HCT116 (cell line): ENCODE data around the gene SYTL3. TPM values are rescaled to one million over a fixed set of nuclear protein-coding genes. Genes with fewer than 3 reads are reported as not detected.
A peak's percentile ranks its signal among the peaks of the same experiment; 100 is the strongest.

Experiments used
- ATAC-seq: fragments of 200-7000 bp; cut with Tn5 transposase; 2 replicates; pipeline ENCODE4 v1.9.1; 2020; ENCODE audit warnings: mild to moderate bottlenecking, moderate library complexity
- BruUV-seq: library from RNA; stranded (reverse); fragments of 400-500 nt; replicated peaks from 2 replicates; lab custom pipeline; 2021; lab: Mats Ljungman, UMichigan
- CTCF ChIA-PET: fragments of 300-600 bp; sonication (Branson Sonifier 250); formaldehyde crosslinking; loops from one replicate; lab custom pipeline; 2021; ENCODE audit warnings: antibody characterized with exemption; lab: Charles Lee
- POLR2A ChIA-PET: fragments of 300-600, 350-600 bp; sonication (Branson Sonifier 250); formaldehyde crosslinking; loops from one replicate; lab custom pipeline; 2021; ENCODE audit warnings: antibody characterized with exemption; lab: Charles Lee
- RAD21 ChIA-PET, 2 experiments: fragments of 300-600 bp; sonication (Branson Sonifier 250); formaldehyde crosslinking; loops; one replicate each; lab custom pipeline; 2023; ENCODE audit warnings: low total read pairs in 2 of 2; ENCODE audit not compliant: uncharacterized antibody in 2 of 2, unreplicated experiment in 2 of 2, low non-redundant PET in 1 of 2; lab: Charles Lee
- DNase-seq: peaks from one replicate; pipeline ENCODE4 v3.0.0-alpha.2; 2010; ENCODE audit warnings: low read depth, low spot score
- H2AFZ ChIP-seq: fragments of 200-600 bp; shearing (Covaris generic), sonication (generic); 2 replicates; pipeline ENCODE4 v1.6.1; 2017; ENCODE audit warnings: low read depth, mixed run types, mixed read lengths, antibody characterized with exemption, low read length; ENCODE audit not compliant: poor library complexity, severe bottlenecking
- H3K27ac ChIP-seq: 2 replicates; pipeline ENCODE4 v1.5.1; 2012; ENCODE audit warnings: low read depth, low read length
- H3K27me3 ChIP-seq: fragments of 200-600 bp; sonication (generic); 2 replicates; pipeline ENCODE4 v1.6.1; 2016; ENCODE audit warnings: mixed run types, low read length, mixed read lengths; ENCODE audit not compliant: insufficient read depth
- H3K36me3 ChIP-seq, 2 experiments: fragments of 200-500 bp in 1 of 2; fragments of 200-600 bp in 1 of 2; sonication (Bioruptor generic) in 1 of 2; sonication (generic) in 1 of 2; 2 replicates each; pipeline versions ENCODE4 v1.5.1 to v1.6.1; 2014 to 2016; ENCODE audit warnings: low read length in 2 of 2, inconsistent platforms in 1 of 2, mixed read lengths in 1 of 2, mixed run types in 1 of 2; ENCODE audit not compliant: insufficient read depth in 2 of 2, control insufficient read depth in 1 of 2
- H3K4me1 ChIP-seq, 2 experiments: fragments of 200-600 bp in 1 of 2; sonication (generic) in 1 of 2; 2 replicates each; pipeline versions ENCODE4 v1.5.1 to v1.6.1; 2012 to 2017; ENCODE audit warnings: low read length in 2 of 2, inconsistent platforms in 1 of 2, mild to moderate bottlenecking in 1 of 2, mixed read lengths in 1 of 2, mixed run types in 1 of 2, moderate library complexity in 1 of 2; ENCODE audit not compliant: insufficient read depth in 2 of 2, control insufficient read depth in 1 of 2
- H3K4me2 ChIP-seq: fragments of 200-600 bp; sonication (generic); 2 replicates; pipeline ENCODE4 v1.6.1; 2017; ENCODE audit warnings: mixed run types, low read length, mixed read lengths
- H3K4me3 ChIP-seq, 2 experiments: fragments of 200-600 bp in 1 of 2; sonication (generic) in 1 of 2; replicated peaks in 1 of 2; 2 replicates each; pipeline ENCODE4 v1.5.1; 2011 to 2016; ENCODE audit warnings: low read length in 2 of 2, control low read depth in 1 of 2, low read depth in 1 of 2, mild to moderate bottlenecking in 1 of 2, mixed read lengths in 1 of 2, mixed run types in 1 of 2
- H3K79me2 ChIP-seq: fragments of 200-600 bp; sonication (generic); 2 replicates; pipeline ENCODE4 v1.6.1; 2017; ENCODE audit warnings: mild to moderate bottlenecking, mixed run types, low read length, moderate library complexity, mixed read lengths; ENCODE audit not compliant: insufficient read depth
- H3K9ac ChIP-seq: fragments of 200-600 bp; sonication (generic); 2 replicates; pipeline ENCODE4 v1.6.1; 2016; ENCODE audit warnings: low read length, mixed read lengths
- H3K9me2 ChIP-seq: fragments of 200-600 bp; sonication (generic), shearing (Covaris generic); 2 replicates; pipeline ENCODE4 v1.6.1; 2017; ENCODE audit warnings: mixed run types, mild to moderate bottlenecking, moderate library complexity; ENCODE audit not compliant: insufficient read depth
- H3K9me3 ChIP-seq, 2 experiments: fragments of 200-500 bp in 1 of 2; fragments of 200-600 bp in 1 of 2; sonication (Bioruptor generic) in 1 of 2; sonication (generic) in 1 of 2; 2 replicates each; pipeline ENCODE4 v1.6.1; 2014 to 2017; ENCODE audit warnings: low read length in 2 of 2, mixed read lengths in 2 of 2, inconsistent platforms in 1 of 2, low read depth in 1 of 2, mild to moderate bottlenecking in 1 of 2, mixed run types in 1 of 2, moderate library complexity in 1 of 2; ENCODE audit not compliant: control insufficient read depth in 1 of 2, insufficient read depth in 1 of 2
- H4K20me1 ChIP-seq: fragments of 200-600 bp; sonication (generic), shearing (Covaris generic); 2 replicates; pipeline ENCODE4 v1.6.1; 2017; ENCODE audit warnings: mixed run types, mild to moderate bottlenecking, moderate library complexity; ENCODE audit not compliant: insufficient read depth
- JUND ChIP-seq: IDR thresholded peaks from 2 replicates; pipeline ENCODE4 v1.6.1; 2012
- POLR2AphosphoS5 ChIP-seq: IDR thresholded peaks from 2 replicates; pipeline ENCODE4 v1.6.1; 2011; ENCODE audit warnings: mild to moderate bottlenecking, low read depth, low read length, moderate library complexity
- SIN3A ChIP-seq: IDR thresholded peaks from 2 replicates; pipeline ENCODE4 v1.6.1; 2012; ENCODE audit warnings: low read depth
- YY1 ChIP-seq: IDR thresholded peaks from 2 replicates; pipeline ENCODE4 v1.6.1; 2011; ENCODE audit warnings: low read length, low read depth, moderate library complexity, mild to moderate bottlenecking; ENCODE audit not compliant: insufficient replicate concordance; ENCODE audit errors: extremely low read depth
- intact Hi-C: fragments of 100-400 bp; cut with micrococcal nuclease; formaldehyde crosslinking; loops from 2 replicates; pipeline ENCODE4 v1.10.0; 2022
- total RNA-seq: library from RNA; stranded (reverse); gene quantifications from one replicate; pipeline ENCODE4 v1.2.1, GENCODE V29; 2021; ENCODE audit not compliant: unreplicated experiment
- TF ChIP-seq, protein P1 (sequence below), 3 experiments: fragments of 200-600 bp in 1 of 3; sonication (generic) in 1 of 3; IDR thresholded peaks in 2 of 3; conservative IDR thresholded peaks in 1 of 3; 2 replicates each; pipeline ENCODE4 v1.5.1; 2012 to 2017; ENCODE audit warnings: low read depth in 2 of 3, low read length in 2 of 3, antibody characterized with exemption in 1 of 3, borderline replicate concordance in 1 of 3, control low read depth in 1 of 3, mild to moderate bottlenecking in 1 of 3, mixed read lengths in 1 of 3, mixed run types in 1 of 3, moderate library complexity in 1 of 3; ENCODE audit not compliant: insufficient read depth in 1 of 3

The SYTL3 gene
- total RNA-seq, 1 experiment from 2014 or later = 55.3 TPM

GRCh38 chr6:158793432-158793831 is 143.6 kb downstream of the SYTL3 start:
- RAD21 ChIA-PET = interaction anchor here in 1 of 2 experiments (0.6 kb wide), 1 partner anchor 126 kb away, joined by 4 read pairs; no protein-coding TSS in a partner anchor
- H3K27me3 ChIP-seq = no peaks in the 10 kb centered on the region
- no peak overlapping the region for H3K4me3 ChIP-seq
- no TSS peak for BruUV-seq
- peaks cover 90% of the 10 kb centered on the region for H4K20me1 ChIP-seq
- ATAC-seq (peak; percentile 71), DNase-seq (peak; percentile 68)
- POLR2A ChIA-PET = interaction anchor here (1.0 to 1.4 kb wide), 3 partner anchors 12 to 18 kb away, joined by 3 to 5 read pairs (median 3); no protein-coding TSS in a partner anchor
- no peaks in the 10 kb centered on the region for H3K9me2 ChIP-seq
- H3K9ac ChIP-seq = no peak overlapping the region; the same call in 1 of the 2 replicates
- no peaks in the 10 kb centered on the region for H3K9me3 ChIP-seq
- H3K27ac ChIP-seq = peak overlapping the region; percentile 42; the same call in 1 of the 2 replicates
- H3K79me2 ChIP-seq = peaks cover 100% of the 10 kb centered on the region
- H3K4me1 ChIP-seq = peaks cover 72 to 100% of the 10 kb centered on the region in 2 experiments
- peak overlapping the region; percentile 32 for H3K4me2 ChIP-seq
- no peak overlapping the region for H2AFZ ChIP-seq
- TF ChIP-seq, protein P1, sequence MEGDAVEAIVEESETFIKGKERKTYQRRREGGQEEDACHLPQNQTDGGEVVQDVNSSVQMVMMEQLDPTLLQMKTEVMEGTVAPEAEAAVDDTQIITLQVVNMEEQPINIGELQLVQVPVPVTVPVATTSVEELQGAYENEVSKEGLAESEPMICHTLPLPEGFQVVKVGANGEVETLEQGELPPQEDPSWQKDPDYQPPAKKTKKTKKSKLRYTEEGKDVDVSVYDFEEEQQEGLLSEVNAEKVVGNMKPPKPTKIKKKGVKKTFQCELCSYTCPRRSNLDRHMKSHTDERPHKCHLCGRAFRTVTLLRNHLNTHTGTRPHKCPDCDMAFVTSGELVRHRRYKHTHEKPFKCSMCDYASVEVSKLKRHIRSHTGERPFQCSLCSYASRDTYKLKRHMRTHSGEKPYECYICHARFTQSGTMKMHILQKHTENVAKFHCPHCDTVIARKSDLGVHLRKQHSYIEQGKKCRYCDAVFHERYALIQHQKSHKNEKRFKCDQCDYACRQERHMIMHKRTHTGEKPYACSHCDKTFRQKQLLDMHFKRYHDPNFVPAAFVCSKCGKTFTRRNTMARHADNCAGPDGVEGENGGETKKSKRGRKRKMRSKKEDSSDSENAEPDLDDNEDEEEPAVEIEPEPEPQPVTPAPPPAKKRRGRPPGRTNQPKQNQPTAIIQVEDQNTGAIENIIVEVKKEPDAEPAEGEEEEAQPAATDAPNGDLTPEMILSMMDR (IDR thresholded peaks at IDR 0.05 in 2 of 3, conservative IDR thresholded peaks at IDR 0.05 in 1 of 3; ENCODE audit: borderline replicate concordance in 1 of 3, insufficient read depth in 1 of 3, low read depth in 2 of 3, low read length in 2 of 3) = peak in 2 of 3 experiments; percentile 62 to 64; a peak in 4 of 6 replicates
- no peak for TF ChIP-seq JUND
- TF ChIP-seq SIN3A = no peak
- TF ChIP-seq POLR2AphosphoS5 = peak; percentile 65
- TF ChIP-seq YY1 = no peak
- CTCF ChIA-PET = interaction anchor here (0.6 to 2.2 kb wide), 10 partner anchors 8 to 341 kb away, joined by 3 to 11 read pairs (median 4); no protein-coding TSS in a partner anchor
- peaks cover 7 to 72% of the 10 kb centered on the region in 2 experiments; a peak in 3 of 4 replicates for H3K36me3 ChIP-seq
- intact Hi-C loops = loop anchor here (1.0 kb wide), 1 partner anchor 179 kb away; no protein-coding TSS in a partner anchor
